Neural progenitor cell (in vitro differentiated cells): Measurements from ENCODE around the gene ZNF710.

Experiments
- EZH2 ChIP-seq: fragments of 200-600 bp; sonication (generic); IDR thresholded peaks from 2 replicates; pipeline ENCODE4 v1.6.1; 2017; ENCODE audit warnings: antibody characterized with exemption, mild to moderate bottlenecking, moderate library complexity
- EZH2phosphoT487 ChIP-seq: fragments of 200-600 bp; sonication (generic); IDR thresholded peaks from 2 replicates; pipeline ENCODE4 v1.6.1; 2017; ENCODE audit warnings: antibody characterized with exemption
- TF ChIP-seq, protein P1 (sequence below): fragments of 200-600 bp; sonication (generic); IDR thresholded peaks from 2 replicates; pipeline ENCODE4 v1.5.1; 2017; ENCODE audit warnings: antibody characterized with exemption, mild to moderate bottlenecking

DNA sequence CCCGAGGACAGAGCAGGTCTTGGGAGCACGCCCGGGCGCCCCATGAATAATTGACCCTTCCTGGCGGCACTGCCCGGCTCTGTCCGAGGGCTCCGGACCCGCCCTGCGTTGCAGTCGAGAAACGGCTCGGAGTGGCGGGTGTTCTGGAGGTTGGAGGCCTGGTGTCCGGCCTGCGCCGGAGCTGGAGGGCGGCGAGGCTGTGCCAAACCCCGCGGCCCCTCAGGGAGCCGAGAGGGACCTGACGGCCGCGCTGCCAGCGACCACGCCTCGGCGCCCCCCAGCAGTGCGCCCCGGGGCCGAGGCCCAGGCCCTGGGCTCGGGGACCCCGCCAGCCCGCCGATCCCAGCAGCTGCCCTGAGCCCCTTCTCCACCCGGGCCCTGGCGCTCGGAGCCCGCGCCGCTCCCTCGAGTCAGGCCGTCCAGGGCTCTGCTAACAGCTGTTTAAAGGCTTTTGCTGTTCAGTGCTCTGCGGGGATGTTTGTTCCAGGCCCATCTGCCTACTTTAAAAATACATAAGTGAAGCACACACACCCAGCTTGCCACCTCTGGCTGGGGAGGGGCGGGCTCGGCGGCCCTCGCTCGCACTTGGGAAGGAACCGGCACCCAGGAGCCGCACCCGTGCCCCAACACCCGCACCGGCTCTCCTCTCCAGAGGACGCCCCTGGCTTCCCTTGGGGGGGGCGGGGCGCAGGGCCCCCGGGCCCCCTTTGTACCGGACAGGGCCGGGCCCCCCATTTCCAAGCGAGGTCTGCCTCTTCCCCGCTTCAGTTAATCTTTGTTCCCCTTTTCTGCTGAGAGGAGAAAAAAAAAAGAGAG is 730 bp upstream of the ZNF710 start:
- TF ChIP-seq, protein P1, sequence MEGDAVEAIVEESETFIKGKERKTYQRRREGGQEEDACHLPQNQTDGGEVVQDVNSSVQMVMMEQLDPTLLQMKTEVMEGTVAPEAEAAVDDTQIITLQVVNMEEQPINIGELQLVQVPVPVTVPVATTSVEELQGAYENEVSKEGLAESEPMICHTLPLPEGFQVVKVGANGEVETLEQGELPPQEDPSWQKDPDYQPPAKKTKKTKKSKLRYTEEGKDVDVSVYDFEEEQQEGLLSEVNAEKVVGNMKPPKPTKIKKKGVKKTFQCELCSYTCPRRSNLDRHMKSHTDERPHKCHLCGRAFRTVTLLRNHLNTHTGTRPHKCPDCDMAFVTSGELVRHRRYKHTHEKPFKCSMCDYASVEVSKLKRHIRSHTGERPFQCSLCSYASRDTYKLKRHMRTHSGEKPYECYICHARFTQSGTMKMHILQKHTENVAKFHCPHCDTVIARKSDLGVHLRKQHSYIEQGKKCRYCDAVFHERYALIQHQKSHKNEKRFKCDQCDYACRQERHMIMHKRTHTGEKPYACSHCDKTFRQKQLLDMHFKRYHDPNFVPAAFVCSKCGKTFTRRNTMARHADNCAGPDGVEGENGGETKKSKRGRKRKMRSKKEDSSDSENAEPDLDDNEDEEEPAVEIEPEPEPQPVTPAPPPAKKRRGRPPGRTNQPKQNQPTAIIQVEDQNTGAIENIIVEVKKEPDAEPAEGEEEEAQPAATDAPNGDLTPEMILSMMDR, result no peak
- TF ChIP-seq EZH2phosphoT487 (no peak), EZH2 (no peak)
